ENCODE data around the gene DHX32.
"Not testable (repeated sequence)": the region's sequence is repeated elsewhere in the genome, so short reads cannot be mapped to it uniquely, and the experiment has no call there.

Gene DHX32, protein sequence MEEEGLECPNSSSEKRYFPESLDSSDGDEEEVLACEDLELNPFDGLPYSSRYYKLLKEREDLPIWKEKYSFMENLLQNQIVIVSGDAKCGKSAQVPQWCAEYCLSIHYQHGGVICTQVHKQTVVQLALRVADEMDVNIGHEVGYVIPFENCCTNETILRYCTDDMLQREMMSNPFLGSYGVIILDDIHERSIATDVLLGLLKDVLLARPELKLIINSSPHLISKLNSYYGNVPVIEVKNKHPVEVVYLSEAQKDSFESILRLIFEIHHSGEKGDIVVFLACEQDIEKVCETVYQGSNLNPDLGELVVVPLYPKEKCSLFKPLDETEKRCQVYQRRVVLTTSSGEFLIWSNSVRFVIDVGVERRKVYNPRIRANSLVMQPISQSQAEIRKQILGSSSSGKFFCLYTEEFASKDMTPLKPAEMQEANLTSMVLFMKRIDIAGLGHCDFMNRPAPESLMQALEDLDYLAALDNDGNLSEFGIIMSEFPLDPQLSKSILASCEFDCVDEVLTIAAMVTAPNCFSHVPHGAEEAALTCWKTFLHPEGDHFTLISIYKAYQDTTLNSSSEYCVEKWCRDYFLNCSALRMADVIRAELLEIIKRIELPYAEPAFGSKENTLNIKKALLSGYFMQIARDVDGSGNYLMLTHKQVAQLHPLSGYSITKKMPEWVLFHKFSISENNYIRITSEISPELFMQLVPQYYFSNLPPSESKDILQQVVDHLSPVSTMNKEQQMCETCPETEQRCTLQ

DNA sequence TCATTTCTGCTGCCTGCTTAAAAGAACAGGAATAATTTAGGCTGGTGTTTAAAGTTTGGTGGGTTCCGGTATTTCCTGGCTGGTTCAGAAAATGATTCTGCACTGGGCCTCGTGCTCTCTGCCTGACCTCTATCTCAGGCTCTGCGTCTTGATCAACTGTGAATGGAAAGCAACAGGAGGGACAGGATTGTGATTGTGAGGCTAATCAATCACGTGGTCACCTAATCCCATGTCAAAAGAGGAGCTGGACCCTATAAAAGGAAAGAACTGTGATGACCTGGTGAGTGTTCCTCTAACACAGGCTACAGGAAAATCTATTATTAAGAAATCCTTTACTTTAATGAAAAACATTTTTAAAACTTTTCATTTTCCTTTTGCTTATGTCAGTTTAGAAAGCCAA, at the start of gene DHX32:
DHX32 (minus strand) TSS at position 101 of the 400 bp plus-strand sequence. CDS start 468 bp downstream, outside the sequence.
- no peak for DNase-seq

DNA sequence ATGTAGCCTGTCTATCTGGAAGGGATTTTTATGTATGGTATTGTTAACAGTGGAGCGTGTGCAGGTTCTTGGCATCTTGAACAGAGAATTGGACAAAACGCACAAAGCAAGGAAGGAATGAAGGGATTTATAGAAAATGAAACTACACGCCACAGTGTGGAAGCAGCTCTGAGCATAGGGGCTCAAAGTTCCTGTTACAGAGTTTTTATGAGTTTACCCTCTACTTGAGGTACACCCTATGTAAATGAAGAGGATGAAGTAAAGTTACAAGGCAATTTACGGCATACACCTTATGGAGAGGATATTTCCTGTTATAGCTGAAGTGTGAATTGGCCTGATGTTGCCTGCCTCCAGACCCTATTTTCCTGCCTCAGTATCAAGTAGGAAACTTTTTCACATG, 48.5 kb upstream of the DHX32 start:
- DNase-seq: no peak

DNA sequence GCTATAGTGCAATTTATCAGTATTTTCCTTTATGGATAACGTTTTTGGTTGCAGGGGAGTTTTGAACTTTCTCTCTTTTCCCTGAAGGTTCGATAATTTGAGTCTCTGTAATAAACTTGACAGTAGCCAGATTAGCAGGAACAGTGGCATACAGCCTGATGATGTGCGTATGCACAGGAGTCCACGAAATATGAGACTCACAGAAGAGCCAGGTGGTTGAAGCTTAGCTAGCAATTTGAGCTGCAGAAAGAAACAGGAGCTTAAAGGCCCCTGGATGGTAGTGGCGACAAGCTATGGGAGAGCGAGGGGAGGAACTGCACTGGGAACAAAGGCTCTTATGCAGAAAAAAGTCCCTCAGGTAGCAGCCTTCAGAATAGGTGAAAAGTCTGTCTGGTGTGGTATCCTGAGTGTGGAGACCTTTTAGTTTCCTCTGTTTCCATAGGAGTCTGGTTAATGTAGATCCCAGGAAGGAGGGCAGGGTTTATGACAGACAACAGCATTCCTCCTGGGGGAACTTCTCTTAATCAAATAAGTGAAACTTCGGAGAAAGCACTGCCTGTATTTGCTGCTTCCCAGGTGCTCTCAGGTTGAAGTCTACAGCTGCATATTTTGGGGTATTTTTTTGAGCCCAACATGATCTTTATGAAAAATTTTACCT, 48.0 kb upstream of the DHX32 start:
- no peak for DNase-seq

DNA sequence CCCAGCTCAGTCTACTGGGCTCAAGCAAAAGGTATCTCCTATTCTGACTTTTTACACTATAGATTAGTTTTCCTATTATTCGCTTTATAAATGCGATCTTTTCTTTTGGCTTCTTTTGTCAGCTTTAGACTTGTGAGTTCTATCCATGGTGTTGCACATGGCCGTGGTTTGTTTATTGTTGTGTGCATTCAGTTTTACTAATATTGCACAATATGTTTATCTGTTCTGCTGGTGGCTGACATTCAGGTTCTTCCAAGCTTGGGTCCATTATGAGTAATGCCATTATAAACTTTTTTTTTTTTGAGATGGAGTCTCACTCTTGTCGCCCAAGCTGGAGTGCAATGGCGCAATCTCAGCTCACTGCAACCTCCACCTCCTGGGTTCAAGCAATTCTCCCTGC, 46.2 kb upstream of the DHX32 start:
- DNase-seq: not testable (repeated sequence)

DNA sequence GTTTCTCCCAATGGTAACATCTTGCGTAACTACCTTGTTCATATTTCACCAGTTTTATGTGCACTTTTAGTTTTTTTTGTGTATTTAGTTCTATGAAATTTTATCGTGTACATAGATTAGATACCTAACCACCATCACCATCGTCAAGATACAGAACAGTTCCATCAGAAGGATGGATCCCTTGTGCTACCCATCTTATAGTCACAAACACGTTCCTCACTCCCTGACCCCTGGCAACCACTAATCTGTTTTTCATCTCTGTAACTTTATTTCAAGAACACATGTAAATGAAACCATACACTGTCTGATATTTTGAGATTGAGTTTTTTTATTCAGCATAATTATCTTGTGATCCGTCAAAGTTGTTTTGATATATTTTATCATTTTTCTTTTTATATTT, 45.2 kb upstream of the DHX32 start:
- DNase-seq: no peak

DNA sequence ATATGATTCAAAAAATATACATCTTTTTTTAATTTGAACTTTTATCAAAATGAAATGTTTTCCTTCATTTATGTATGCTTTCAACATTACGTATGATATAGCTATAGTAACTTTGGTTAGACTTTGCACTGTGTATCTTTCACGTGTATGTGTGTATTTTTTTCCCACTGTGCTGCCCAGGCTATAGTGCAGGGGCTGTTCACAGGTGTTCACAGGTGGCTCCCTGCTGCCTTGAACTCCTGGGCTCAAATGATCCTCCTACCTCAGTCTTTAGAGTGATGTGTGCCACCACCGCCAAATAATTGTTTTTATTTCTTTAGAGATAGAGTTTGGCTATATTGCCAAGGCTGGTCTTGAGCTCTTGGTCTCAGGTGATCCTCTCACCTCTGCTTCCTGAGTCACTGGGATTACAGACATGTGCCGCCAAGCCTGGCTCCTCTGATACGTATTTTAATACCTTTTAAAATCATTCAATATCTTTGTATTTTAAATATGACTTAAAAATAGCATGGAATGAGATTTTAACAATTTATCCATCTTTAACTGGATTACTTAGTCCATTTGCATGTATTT, 44.3 kb upstream of the DHX32 start:
- no peak for DNase-seq

DNA sequence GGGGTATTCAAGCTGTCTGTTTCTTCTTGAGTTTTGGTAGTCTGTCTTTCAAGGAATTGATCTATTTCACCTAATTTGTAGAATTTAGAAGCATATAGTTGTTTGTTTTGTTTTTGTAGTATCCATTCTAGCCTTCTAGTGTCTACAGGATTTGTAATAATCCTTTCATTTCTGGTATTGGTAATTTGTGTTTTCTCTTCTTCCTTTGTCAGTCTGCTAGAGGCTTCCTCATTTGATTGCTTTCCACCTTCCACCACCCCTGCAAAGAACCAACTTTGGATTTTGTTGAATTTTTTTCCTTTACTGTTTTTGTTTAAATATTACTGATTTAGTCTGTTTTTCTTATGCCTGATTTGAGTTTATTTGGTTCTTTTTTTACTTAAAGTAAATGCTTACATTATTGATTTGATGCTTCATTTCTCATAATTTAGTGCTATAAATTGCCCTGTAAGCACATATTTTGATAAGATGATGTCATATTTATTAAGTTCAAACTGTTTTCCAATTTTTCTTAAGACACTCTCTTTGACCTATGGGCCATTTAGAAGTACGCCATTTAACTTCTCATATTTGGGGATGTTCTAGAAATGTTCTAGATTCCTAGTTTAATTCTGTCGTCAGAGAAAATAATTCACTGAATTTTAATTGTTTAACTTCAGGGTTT, 40.7 kb upstream of the DHX32 start:
- DNase-seq: not testable (repeated sequence)

DNA sequence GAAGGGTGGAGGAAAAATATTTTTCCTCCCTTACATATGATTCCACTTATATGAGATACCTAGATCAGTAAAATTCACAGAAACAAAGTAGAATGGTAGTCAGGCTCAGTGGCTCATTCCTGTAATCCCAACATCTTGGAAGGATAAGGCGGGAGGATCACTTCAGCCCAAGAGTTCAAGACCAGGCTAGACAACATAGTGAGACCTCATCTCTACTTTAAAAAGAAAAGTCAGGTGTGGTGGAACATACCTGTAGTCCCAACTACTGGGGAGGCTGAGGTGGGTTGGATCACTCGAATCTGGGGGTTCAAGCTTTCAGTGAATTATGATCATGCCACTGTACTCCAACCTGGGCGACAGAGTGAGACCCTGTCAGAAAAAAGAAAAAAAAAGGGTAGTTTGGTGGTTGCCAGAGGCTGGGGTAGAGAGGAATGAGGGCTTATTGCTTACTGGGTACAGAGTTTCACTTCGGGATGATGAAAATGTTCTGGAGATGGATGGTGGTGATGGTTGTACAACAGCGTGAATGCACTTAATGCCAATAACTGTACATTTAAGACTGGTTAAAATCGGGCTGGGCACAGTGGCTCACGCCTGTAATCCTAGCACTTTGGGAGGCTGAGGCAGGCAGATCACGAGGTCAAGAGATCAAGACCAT, 36.7 kb upstream of the DHX32 start:
- not testable (repeated sequence) for DNase-seq

DNA sequence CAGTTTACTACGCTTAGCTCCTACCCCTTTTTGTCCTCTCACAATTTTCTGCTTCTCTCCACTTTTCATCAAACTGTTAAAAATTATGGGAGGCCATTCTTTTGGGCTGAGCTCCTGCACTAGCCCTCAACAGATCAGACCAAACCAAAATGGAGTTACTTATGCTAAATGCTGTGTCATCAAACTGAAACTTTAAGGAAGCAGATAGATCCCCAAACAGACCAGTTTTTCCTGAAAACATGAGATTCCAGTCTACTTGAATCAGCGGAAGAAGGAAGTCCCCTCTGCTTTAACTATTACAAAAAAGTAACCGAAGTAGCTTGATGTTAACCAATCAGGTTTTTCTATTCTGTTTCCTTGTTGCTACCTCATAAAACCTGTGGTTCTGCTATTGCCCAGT, 35.9 kb upstream of the DHX32 start:
- DNase-seq: no peak

DNA sequence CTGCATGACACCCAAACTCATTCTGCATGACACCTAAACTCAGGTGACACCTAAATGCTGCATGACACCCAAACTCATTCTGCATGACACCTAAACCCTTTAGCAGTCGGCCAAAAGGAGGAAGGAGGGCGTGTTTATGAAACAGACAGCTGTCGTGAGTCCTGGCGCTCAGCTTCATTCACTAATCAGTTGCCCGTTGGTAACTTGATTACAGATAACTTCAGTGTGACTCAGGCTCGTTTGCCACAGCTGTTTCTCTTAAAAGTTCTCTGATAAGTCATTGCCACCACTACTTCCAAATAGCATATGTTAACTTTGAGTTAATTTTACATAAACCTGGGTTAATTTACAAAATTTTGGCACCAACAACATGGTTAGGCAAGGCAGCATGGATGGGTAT, 32.2 kb upstream of the DHX32 start:
- not testable (repeated sequence) for DNase-seq

DNA sequence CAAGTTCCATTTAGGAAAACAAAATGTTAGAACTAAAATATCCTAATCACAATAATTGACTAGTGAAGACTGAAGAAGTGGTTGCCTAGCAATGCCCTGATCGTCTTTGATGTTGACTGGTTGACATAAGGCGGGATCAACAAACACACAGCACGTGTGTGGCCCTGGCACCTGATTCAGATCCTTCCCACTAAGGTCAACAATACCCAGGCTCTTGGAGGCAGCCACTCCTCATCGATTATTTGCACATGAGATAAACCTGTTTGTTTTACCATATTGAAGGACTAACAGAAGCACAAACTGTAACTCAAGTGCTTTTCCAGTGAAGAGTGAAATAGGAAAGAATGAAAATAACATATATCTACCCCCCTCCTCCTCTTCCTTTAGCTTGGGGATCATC, 30.9 kb upstream of the DHX32 start:
- no peak for DNase-seq

DNA sequence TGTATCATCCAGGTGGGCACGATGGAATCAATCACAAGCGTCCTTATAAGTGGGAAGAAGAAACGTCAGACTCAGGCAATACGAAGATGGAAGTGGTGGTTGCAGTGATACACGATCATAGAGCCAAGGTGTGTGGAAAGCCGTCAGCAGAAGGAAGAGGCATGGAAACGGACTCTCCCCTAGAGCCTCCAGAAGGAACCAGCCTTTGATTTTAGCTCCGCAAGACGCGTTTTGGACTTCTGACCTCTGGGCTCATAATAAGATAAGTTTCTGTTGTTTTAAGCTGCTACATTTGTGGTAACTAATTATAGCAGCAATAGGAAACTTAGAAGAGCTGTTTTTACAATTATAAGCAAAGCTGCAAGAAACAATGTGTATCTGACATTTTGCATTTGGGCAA, 30.1 kb upstream of the DHX32 start:
- no peak for DNase-seq

DNA sequence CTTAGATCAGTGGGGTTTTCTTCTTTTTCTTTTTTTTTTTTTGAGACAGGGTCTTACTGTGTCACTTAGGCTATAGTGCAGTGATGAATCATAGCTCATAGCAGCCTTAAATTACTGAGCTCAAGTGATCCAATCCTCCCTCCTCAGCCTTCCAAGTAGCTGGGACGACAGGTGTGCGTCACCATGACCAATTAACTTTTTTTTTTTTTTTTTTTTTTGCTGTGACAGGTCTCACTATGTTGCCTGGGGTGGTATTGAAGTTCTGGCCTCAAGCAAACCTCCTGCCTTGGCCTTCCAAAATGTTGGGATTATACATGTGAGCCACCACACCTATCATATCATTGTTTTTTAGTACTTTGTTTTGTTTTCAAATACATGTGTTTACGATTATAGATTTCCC, 28.4 kb upstream of the DHX32 start:
- not testable (repeated sequence) for DNase-seq

DNA sequence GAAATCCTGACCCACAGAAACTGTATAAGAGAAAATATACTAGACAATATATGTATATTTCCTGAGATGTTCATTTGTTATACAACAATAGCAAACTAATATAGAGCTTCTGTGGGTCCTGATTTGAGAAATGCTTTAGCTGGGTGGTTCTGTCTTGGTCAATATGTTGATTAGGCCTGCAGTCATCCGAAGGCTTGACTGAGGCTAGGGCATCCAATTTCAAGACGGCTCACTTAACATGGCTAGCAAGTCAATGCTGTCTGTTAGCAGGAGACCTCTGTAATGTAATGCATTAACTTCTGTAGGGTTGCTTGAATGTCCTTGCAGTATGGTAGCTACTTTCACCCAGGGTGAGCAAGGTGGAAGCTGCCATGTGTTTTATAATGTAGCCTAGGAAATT, 27.7 kb upstream of the DHX32 start:
- DNase-seq: not testable (repeated sequence)

DNA sequence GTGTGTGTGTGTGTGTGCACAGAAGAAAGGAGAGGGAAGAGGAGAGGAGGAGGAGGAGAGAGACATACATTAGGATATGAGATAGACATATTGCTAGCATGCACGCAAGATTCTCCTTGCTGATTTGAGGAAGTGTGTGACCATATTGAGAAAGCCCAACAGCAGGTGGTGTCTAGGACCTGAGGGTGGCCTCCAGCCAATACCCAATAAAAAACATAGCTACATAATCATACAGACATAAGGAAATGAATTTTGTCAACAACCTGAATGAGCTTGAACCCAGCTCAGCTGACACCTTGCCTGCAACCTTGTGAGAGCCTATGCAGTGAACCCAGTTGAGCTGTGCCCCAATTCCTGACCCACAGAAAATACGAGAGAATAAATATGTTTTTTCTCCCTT, 26.5 kb upstream of the DHX32 start:
- DNase-seq: not testable (repeated sequence)

DNA sequence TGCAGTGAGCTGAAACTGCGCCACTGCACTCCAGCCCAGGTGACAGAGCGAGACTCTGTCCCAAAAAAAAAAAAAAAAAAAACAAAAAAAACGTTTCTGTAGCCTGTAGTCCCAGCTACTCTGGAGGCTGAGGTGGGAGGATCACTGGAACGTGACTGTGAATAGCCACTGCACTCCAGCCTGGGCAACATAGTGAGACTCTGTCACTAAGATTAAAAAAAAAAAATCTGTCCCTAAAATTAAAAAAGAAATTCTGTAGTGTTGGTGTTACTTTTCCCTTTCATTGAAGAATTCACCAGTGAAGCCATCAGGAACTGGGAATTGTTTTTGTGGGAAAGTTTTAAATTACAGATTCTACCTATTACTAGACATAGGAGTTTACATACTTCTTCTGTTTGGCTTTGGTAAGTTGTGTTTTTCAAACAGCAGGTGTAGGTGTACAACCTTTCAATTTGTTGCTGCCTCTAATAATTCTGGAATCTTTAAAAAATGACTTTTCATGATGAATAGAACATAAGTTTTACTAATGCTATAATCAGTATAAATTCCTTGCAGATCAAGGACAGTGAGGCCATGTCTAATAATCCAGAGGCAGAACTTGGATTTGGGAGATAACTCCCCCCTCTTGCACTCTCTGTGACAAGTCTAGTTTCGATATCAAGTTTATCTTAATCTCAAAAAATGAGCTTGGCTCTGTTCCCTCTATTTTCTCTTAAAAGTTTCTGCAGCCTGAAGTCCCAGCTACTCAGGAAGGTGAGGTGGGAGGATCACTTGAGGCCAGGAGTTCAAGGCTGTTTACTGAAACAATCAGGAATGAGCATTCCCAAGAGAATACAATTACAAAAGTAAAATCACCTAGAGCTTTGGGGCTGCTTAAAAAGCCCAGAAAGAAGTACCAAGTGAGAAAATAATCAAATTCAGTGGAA, 24.2 kb upstream of the DHX32 start:
- DNase-seq: not testable (repeated sequence)

DNA sequence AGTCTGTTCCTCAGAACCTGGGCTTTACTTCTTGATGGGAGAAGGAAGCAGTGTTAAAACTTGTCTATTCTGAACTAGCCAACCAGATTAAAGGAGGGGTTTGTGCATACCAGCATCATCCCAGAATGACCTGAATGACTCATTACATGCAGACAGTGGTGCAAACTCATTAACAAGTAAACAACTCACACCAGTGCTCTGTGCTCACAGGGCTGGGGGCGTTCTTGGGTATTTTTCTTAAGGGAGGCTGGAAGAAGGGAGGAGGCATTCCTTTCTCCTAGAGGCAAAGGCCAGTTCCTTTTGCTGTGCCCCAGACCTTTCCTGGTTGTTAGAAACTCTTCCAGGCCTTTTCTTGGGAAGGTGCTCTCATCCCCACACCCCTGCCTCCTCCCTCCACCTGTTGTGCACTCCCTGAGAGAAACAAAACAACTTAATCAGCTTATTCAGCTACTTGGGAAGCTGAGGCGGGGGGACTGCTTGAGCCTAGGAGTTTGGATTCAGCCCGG, 22.1 kb upstream of the DHX32 start:
- DNase-seq: not testable (repeated sequence)

DNA sequence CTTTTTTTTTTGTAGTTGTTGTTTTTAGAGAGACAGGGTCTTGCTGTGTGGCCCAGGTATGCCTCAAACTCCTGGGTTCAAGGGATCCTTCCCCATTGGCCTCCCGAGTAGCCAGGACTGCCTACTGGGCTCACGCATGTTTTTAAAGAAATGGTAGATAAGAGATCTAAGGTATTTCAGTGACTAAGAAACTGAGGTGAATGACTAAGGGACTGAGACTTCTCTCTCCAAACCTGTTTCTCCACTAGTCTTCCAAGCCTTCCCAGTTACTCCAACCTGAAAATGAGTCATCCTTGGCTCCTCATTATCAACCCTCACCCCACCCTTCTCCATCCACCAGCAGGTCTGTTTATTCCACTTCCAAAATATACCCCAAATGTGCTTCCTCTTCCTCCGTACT, 19.9 kb upstream of the DHX32 start:
- DNase-seq: not testable (repeated sequence)

DNA sequence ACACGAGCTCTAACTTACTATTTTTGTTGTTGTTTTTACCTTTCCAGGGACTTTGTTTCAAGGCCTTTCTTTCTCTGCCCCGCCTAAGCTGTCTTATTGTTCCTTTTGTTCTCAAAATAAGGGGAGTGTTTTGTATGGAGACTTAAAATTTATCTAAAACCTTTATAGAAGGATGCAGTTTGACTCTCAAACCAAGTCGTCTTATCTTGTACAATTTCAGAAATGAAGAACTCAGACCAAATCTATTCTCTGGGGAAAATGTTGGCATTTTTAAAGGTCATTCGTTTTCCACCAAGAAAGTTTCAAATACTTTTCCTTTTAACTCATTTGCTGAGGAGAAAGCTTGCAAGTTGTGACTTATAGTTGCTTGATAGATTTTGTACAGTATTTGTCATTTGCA, 16.2 kb upstream of the DHX32 start:
- not testable (repeated sequence) for DNase-seq

DNA sequence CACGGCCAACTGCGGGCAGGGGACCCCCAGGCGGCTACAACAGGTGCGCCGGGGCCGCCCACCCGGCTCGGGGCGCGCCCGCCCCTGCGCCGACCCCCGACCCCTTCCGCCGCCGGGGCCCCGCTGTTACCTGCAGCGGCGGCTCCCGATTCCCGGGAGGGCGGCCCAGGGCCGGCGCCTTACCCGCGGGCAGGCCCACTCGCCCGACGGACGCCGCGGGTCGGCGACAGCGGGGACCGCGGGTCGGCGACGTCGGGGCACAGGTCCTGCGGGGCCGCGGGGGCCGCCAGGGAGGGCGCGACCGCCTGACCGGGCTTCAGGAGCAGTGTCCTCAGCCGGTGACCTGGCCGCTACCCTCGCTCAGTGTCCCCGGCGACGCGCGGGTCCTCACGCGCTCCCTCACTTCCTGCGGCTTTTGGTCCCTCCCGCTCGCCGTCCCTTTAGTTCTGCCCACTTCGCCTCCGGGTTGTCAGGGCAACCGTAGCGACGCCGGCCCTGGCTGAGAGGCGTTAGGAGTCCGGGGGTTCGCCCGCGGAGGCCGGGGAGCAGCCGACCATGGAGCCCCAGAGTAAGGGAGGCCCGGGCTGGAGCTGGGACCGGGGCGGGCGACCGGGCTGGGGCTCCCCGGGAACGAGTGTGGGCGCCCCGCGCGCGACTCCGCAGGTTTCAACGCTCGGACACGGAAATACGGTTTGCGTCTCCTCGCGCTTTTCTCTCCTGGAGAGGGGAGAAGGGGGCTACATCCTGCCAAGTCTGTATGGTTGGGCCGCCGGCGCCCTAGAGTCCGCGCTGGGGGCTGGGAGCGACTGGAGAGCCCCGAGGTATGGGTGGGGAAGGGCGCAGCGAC, 15.2 kb upstream of the DHX32 start, which contains the start of gene FANK1:
FANK1 (plus strand) TSS at position 477 of the 847 bp plus-strand sequence; CDS start at position 556, 79 bp downstream.
- peak; percentile 75 to 92 for DNase-seq
